B cell (primary cell): ENCODE results near the gene ORAI3. TPM values are rescaled to one million over a fixed set of nuclear protein-coding genes. Genes with fewer than 3 reads are reported as not detected.

Source experiments
- ATAC-seq: fragments of 200-7000 bp; cut with Tn5 transposase; one replicate; pipeline ENCODE4 v1.10.0; 2021; ENCODE audit warnings: low read depth, mild to moderate bottlenecking, moderate number of reproducible peaks, moderate library complexity
- CTCF ChIA-PET: fragments of 350-600 bp; sonication (Branson Sonifier 250); formaldehyde crosslinking; loops from one replicate; lab custom pipeline; 2021; ENCODE audit warnings: antibody characterized with exemption, inconsistent platforms; lab: Charles Lee
- POLR2A ChIA-PET: fragments of 350-600 bp; sonication (Branson Sonifier 250); formaldehyde crosslinking; loops from one replicate; lab custom pipeline; 2021; ENCODE audit warnings: antibody characterized with exemption; lab: Charles Lee
- DNase-seq: peaks from one replicate; pipeline ENCODE4 v3.0.0; 2013
- H2AFZ ChIP-seq: 2 replicates; pipeline ENCODE4 v1.6.1; 2012; ENCODE audit warnings: mild to moderate bottlenecking, low read depth, low read length; ENCODE audit not compliant: insufficient read depth, poor library complexity, severe bottlenecking
- H3K27ac ChIP-seq, 2 donors: 1 replicate in 1 of 2; 2 replicates in 1 of 2; pipeline ENCODE4 v1.5.1; 2012 to 2013; ENCODE audit warnings: low read length in 2 of 2, mild to moderate bottlenecking in 2 of 2, moderate library complexity in 1 of 2
- H3K27me3 ChIP-seq, 4 experiments: fragments of 200-600 bp in 1 of 4; sonication (generic) in 1 of 4; replicated peaks in 1 of 4; 1 replicate in 2 of 4; 2 replicates in 2 of 4; pipeline versions ENCODE4 v1.6.1 to v1.7.0; 2013 to 2016; ENCODE audit warnings: low read length in 3 of 4, mild to moderate bottlenecking in 2 of 4, mixed read lengths in 1 of 4, moderate library complexity in 1 of 4; ENCODE audit not compliant: insufficient read depth in 4 of 4, control insufficient read depth in 3 of 4; ENCODE audit errors: control extremely low read depth in 1 of 4
- H3K36me3 ChIP-seq, 2 experiments: replicated peaks in 1 of 2; 1 replicate in 1 of 2; 2 replicates in 1 of 2; pipeline versions ENCODE4 v1.6.1 to v1.7.1; 2013; ENCODE audit warnings: low read length in 1 of 2; ENCODE audit not compliant: insufficient read depth in 2 of 2, control insufficient read depth in 1 of 2; ENCODE audit errors: control extremely low read depth in 1 of 2, extremely low read depth in 1 of 2
- H3K4me1 ChIP-seq, 2 donors: fragments of 200-600 bp in 1 of 2; sonication (generic) in 1 of 2; 1 replicate in 1 of 2; 2 replicates in 1 of 2; pipeline versions ENCODE4 v1.5.1 to v1.6.1; 2013 to 2017; ENCODE audit warnings: low read length in 2 of 2; ENCODE audit not compliant: control insufficient read depth in 2 of 2, insufficient read depth in 2 of 2
- H3K4me2 ChIP-seq: replicated peaks from 2 replicates; pipeline ENCODE3; 2012; ENCODE audit warnings: mild to moderate bottlenecking, low read depth, low read length; ENCODE audit not compliant: poor library complexity, severe bottlenecking
- H3K4me3 ChIP-seq, 5 experiments: fragments of 200-600 bp in 1 of 5; sonication (generic) in 1 of 5; 1 replicate in 3 of 5; 2 replicates in 2 of 5; pipeline versions ENCODE4 v1.5.1 to v1.7.0; 2011 to 2016; ENCODE audit warnings: low read length in 4 of 5, mild to moderate bottlenecking in 4 of 5, low read depth in 2 of 5, control low read depth in 1 of 5, moderate library complexity in 1 of 5; ENCODE audit not compliant: insufficient read depth in 1 of 5; ENCODE audit errors: control extremely low read depth in 1 of 5, extremely low read depth in 1 of 5
- H3K79me2 ChIP-seq: fragments of 200-600 bp; sonication (generic); one replicate; pipeline ENCODE4 v1.6.0; 2016; ENCODE audit warnings: low read length; ENCODE audit not compliant: control insufficient read depth, insufficient read depth
- H3K9ac ChIP-seq: fragments of 200-600 bp; sonication (generic); 2 replicates; pipeline ENCODE4 v1.6.1; 2017; ENCODE audit warnings: mild to moderate bottlenecking, low read length, moderate library complexity
- H3K9me3 ChIP-seq, 3 donors: one replicate each; pipeline versions ENCODE4 v1.6.1 to v1.7.1; 2013; ENCODE audit warnings: low read length in 2 of 3; ENCODE audit not compliant: control insufficient read depth in 2 of 3, insufficient read depth in 1 of 3; ENCODE audit errors: control extremely low read depth in 1 of 3
- H4K20me1 ChIP-seq: 2 replicates; pipeline ENCODE4 v1.6.0; 2012; ENCODE audit warnings: mild to moderate bottlenecking, low read length; ENCODE audit not compliant: insufficient read depth, control insufficient read depth, poor library complexity, severe bottlenecking
- H3K27ac Mint-ChIP-seq: one replicate; pipeline ENCODE4 v1.8.0; 2021; ENCODE audit warnings: mixed read lengths
- H3K27me3 Mint-ChIP-seq: one replicate; pipeline ENCODE4 v1.8.0; 2021; ENCODE audit warnings: mixed read lengths
- H3K4me1 Mint-ChIP-seq: one replicate; pipeline ENCODE4 v1.8.0; 2021; ENCODE audit warnings: mixed read lengths
- H3K4me3 Mint-ChIP-seq: one replicate; pipeline ENCODE4 v1.8.0; 2021; ENCODE audit warnings: mixed read lengths
- H3K9me3 Mint-ChIP-seq: one replicate; pipeline ENCODE4 v1.8.0; 2022; ENCODE audit warnings: mixed read lengths; ENCODE audit not compliant: insufficient read depth
- EZH2 ChIP-seq: IDR thresholded peaks from 2 replicates; pipeline ENCODE4 v1.6.1; 2012; ENCODE audit warnings: borderline replicate concordance, low read depth, mild to moderate bottlenecking, moderate library complexity, low read length; ENCODE audit not compliant: insufficient read depth, poor library complexity, severe bottlenecking
- WGBS: methylation state at CpG from one replicate; pipeline ENCODE4 v1.1.5; 2013; ENCODE audit warnings: missing lambda C conversion rate; ENCODE audit not compliant: insufficient coverage; 5-methylcytosine and 5-hydroxymethylcytosine counted together
- intact Hi-C: fragments of 100-400 bp; cut with micrococcal nuclease; formaldehyde crosslinking; loops from one replicate; pipeline ENCODE4 v1.10.0; 2022
- polyA plus RNA-seq: library from polyadenylated mRNA; depleted of rRNA; stranded (reverse); fragments of >200 nt; gene quantifications from 2 replicates; pipeline ENCODE4 v1.2.3, GENCODE V29; 2012
- total RNA-seq, 2 donors: library from RNA; stranded (reverse); fragments of 120-200 nt in 1 of 2; gene quantifications; 1 replicate in 1 of 2; 2 replicates in 1 of 2; pipeline versions ENCODE4 v1.2.3 to v1.2.4, GENCODE V29; 2013 to 2022
- TF ChIP-seq, protein P1 (sequence below): fragments of 200-600 bp; IDR thresholded peaks from one replicate; pipeline ENCODE4 v1.8.0; 2022; ENCODE audit warnings: antibody characterized with exemption, mild to moderate bottlenecking

The ORAI3 gene
- total and polyA plus RNA-seq, 2 donors (not counting 1 experiment from before 2014, with no cell fraction given), result 32.2 to 51.8 TPM

DNA sequence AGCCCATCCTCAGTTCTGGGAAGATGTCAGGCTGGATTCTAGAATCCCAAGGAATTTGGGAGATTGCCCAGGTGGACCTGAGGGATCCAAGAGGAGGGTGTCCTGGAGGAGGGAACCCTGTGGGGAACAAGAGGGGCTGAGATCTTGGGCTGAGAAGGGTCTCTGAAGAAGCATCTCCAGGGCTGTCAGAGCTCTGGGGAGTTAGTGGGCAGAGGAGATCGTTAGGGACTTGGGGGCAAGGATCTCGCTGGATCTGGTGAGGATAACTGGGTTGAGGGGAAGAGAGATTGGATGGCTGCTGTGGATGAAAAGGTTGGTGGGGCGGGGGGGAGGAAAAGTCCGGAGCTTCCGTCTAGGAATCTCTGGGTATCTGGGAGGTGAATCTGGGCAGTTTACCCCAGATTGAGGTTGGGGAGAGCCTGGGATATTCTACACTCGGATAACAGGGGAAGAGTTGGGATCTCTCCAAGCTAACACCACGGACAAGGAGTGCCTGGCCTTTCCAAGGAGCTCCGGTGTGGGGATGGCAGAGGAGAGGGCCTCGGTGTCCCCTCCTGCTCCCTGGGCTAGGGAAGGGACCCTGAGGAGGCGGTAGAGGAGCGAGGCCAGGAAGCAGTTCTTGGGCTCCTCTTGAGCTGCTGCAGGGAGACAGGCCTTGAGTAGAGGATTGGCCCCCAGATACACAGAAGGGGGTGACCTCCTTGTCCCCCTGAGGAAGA lies 23.8 kb upstream of the ORAI3 start:
- no peaks in the 10 kb centered on the region for H3K36me3 ChIP-seq
- ATAC-seq (no peak), DNase-seq (peak; percentile 35)
- peaks cover 0 to 21% of the 10 kb centered on the region in 2 donors for H3K4me1 ChIP-seq
- peak overlapping the region; percentile 92 for H3K4me2 ChIP-seq
- no peak overlapping the region for H3K4me3 ChIP-seq
- TF ChIP-seq EZH2, result no peak
- TF ChIP-seq, protein P1, sequence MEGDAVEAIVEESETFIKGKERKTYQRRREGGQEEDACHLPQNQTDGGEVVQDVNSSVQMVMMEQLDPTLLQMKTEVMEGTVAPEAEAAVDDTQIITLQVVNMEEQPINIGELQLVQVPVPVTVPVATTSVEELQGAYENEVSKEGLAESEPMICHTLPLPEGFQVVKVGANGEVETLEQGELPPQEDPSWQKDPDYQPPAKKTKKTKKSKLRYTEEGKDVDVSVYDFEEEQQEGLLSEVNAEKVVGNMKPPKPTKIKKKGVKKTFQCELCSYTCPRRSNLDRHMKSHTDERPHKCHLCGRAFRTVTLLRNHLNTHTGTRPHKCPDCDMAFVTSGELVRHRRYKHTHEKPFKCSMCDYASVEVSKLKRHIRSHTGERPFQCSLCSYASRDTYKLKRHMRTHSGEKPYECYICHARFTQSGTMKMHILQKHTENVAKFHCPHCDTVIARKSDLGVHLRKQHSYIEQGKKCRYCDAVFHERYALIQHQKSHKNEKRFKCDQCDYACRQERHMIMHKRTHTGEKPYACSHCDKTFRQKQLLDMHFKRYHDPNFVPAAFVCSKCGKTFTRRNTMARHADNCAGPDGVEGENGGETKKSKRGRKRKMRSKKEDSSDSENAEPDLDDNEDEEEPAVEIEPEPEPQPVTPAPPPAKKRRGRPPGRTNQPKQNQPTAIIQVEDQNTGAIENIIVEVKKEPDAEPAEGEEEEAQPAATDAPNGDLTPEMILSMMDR, result no peak
- intact Hi-C loops, result no loop called here
- H3K27ac ChIP-seq, result no peak overlapping the region
- Mint-ChIP-seq H3K9me3 (no peaks in the 10 kb centered on the region), H3K27me3 (no peaks in the 10 kb centered on the region), H3K4me3 (peak overlapping the region; percentile 69), H3K27ac (peak overlapping the region; percentile 56), H3K4me1 (peaks cover 19% of the 10 kb centered on the region)
- no peaks in the 10 kb centered on the region for H4K20me1 ChIP-seq
- no peaks in the 10 kb centered on the region for H3K79me2 ChIP-seq
- H3K27me3 ChIP-seq, result no peaks in the 10 kb centered on the region
- WGBS, result 97% methylated on average over 9 of the region's 11 CpGs
- no peaks in the 10 kb centered on the region for H3K9me3 ChIP-seq
- CTCF ChIA-PET, result interaction anchor here (1.4 to 5.0 kb wide), 3 partner anchors 17 to 80 kb away, joined by 3 to 23 read pairs (median 4); no protein-coding TSS in a partner anchor
- POLR2A ChIA-PET, result interaction anchor here (0.6 kb wide), 1 partner anchor 102 kb away, joined by 18 read pairs; no protein-coding TSS in a partner anchor
- no peak overlapping the region for H3K9ac ChIP-seq
- no peak overlapping the region for H2AFZ ChIP-seq

- H2AFZ ChIP-seq, result no peak overlapping the region
- DNase-seq (peak; percentile 31), ATAC-seq (no peak)
- intact Hi-C loops, result no loop called here
- Mint-ChIP-seq H3K4me3 (peak overlapping the region; percentile 47), H3K27ac (no peak overlapping the region), H3K9me3 (no peaks in the 10 kb centered on the region), H3K4me1 (peaks cover 19% of the 10 kb centered on the region), H3K27me3 (no peaks in the 10 kb centered on the region)
- no peak overlapping the region for H3K4me3 ChIP-seq
- H3K9me3 ChIP-seq, result no peaks in the 10 kb centered on the region
- H3K27ac ChIP-seq, result no peak overlapping the region
- H3K4me1 ChIP-seq, result peaks cover 0 to 21% of the 10 kb centered on the region in 2 donors
- H3K79me2 ChIP-seq, result no peaks in the 10 kb centered on the region
- H3K36me3 ChIP-seq, result peaks cover 0 to 3% of the 10 kb centered on the region in 2 experiments
- 95% methylated on average over 26 of the region's 26 CpGs for WGBS
- H3K27me3 ChIP-seq, result no peaks in the 10 kb centered on the region
- H3K4me2 ChIP-seq, result no peak overlapping the region
- H3K9ac ChIP-seq, result no peak overlapping the region
- CTCF ChIA-PET, result interaction anchor here (1.4 to 5.0 kb wide), 3 partner anchors 17 to 81 kb away, joined by 3 to 23 read pairs (median 4); no protein-coding TSS in a partner anchor
- TF ChIP-seq, protein P1, result no peak
- no peak for TF ChIP-seq EZH2
- POLR2A ChIA-PET, result no interaction called here
- no peaks in the 10 kb centered on the region for H4K20me1 ChIP-seq
These were observed 23.3 kb upstream of the ORAI3 start for GRCh38 chr16:30925632-30925987.
